ENCODE measurements around the gene CHIC2. TPM values are rescaled to one million over a fixed set of nuclear protein-coding genes. Genes with fewer than 3 reads are reported as not detected.

Gene CHIC2
- total and polyA plus RNA-seq, 8 donors, result 3.9 to 11.5 (median 7.0) TPM

GRCh38 chr4:54004463-54004862 is 59.9 kb downstream of the CHIC2 start:
- H3K9me3 ChIP-seq, result no peaks in the 10 kb centered on the region
- TF ChIP-seq CTCF (IDR thresholded peaks at IDR 0.05), result no peak
- WGBS, 2 donors, result 78 to 83% methylated on average over 2 of the region's 2 CpGs

GRCh38 chr4:54001668-54002365 is 62.6 kb downstream of the CHIC2 start:
- no peak for TF ChIP-seq CTCF (IDR thresholded peaks at IDR 0.05)
- ATAC-seq (no peak), DNase-seq (no peak), FAIRE-seq (no peak)
- intact Hi-C loops (cut with DNase I), result no loop called here
- H3K9me3 ChIP-seq, result no peaks in the 10 kb centered on the region
- no peaks in the 10 kb centered on the region for H3K27me3 ChIP-seq
- no peak overlapping the region for H3K27ac ChIP-seq
- 94 to 95% methylated on average over 10 of the region's 10 CpGs for WGBS, 2 donors
- H3K36me3 ChIP-seq, result no peaks in the 10 kb centered on the region
- no peaks in the 10 kb centered on the region for H3K4me1 ChIP-seq
- H3K4me3 ChIP-seq, result no peak overlapping the region

More at GRCh38 chr4:54004463-54004862, 59.9 kb downstream of the CHIC2 start:
- Histone ChIP-seq H3K27me3 (no peaks in the 10 kb centered on the region), H3K27ac (no peak overlapping the region), H3K36me3 (no peaks in the 10 kb centered on the region), H3K4me1 (peaks cover 0 to 3% (median 0%) of the 10 kb centered on the region in 3 donors), H3K4me3 (no peak overlapping the region)
- intact Hi-C loops (cut with DNase I), result no loop called here
- ATAC-seq, result no peak
- FAIRE-seq, result no peak
- DNase-seq, result no peak

GRCh38 chr4:53997898-53998297 is 66.5 kb downstream of the CHIC2 start:
- DNase-seq (peak in 4 of 6 donors; percentile 22 to 63 (median 36)), ATAC-seq (peak; percentile 47 to 87 (median 66)), FAIRE-seq (no peak)
- Histone ChIP-seq H3K27me3 (no peaks in the 10 kb centered on the region), H3K36me3 (no peaks in the 10 kb centered on the region), H3K27ac (no peak overlapping the region), H3K4me3 (no peak overlapping the region), H3K4me1 (no peaks in the 10 kb centered on the region), H3K9me3 (no peaks in the 10 kb centered on the region)
- intact Hi-C loops (cut with DNase I), result no loop called here
- 33 to 42% methylated on average over 4 of the region's 4 CpGs for WGBS, 2 donors
- no peak for TF ChIP-seq CTCF (IDR thresholded peaks at IDR 0.05)

- WGBS, 2 donors, result 90 to 92% methylated on average over 5 of the region's 5 CpGs
These were observed 69.9 kb downstream of the CHIC2 start for GRCh38 chr4:53994382-53995102.

More at GRCh38 chr4:53994382-53995102, 69.9 kb downstream of the CHIC2 start:
- DNase-seq (no peak), ATAC-seq (peak in 2 of 4 donors; percentile 22 to 34), FAIRE-seq (no peak)
- intact Hi-C loops (cut with DNase I), result no loop called here
- TF ChIP-seq CTCF (IDR thresholded peaks at IDR 0.05), result no peak
- Histone ChIP-seq H3K9me3 (no peaks in the 10 kb centered on the region), H3K27ac (no peak overlapping the region), H3K27me3 (no peaks in the 10 kb centered on the region), H3K4me1 (no peaks in the 10 kb centered on the region), H3K36me3 (no peaks in the 10 kb centered on the region), H3K4me3 (no peak overlapping the region)

All from pancreas (tissue), 10 donors.